Measurements from ENCODE around the gene CCS. TPM values are rescaled to one million over a fixed set of nuclear protein-coding genes. Genes with fewer than 3 reads are reported as not detected.
"Not testable (repeated sequence)": the region's sequence is repeated elsewhere in the genome, so short reads cannot be mapped to it uniquely, and the experiment has no call there.

Gene CCS
- polyA plus RNA-seq (ENCODE audit: insufficient read length in 12 of 12): 10 to 100 TPM in 11 of 12 donors, not detected in 1; 23.2 to 49.3 (median 29.5) TPM
- long read RNA-seq, donor 1, transcript CCS-208 (8 exons, 1,430 nt): major isoform, 7 of 12 reads
- long read RNA-seq, donor 1, partial matches to known transcripts: 0 of 12 reads
- long read RNA-seq, donor 1, other reads (novel, unspliced or antisense): 0 of 12 reads
- long read RNA-seq, donor 2, transcript CCS-208 (8 exons, 1,430 nt): major isoform, 9 of 11 reads
- long read RNA-seq, donor 2, partial matches to known transcripts: 0 of 11 reads
- long read RNA-seq, donor 2, other reads (novel, unspliced or antisense): 0 of 11 reads
- long read RNA-seq, donor 3, partial matches to known transcripts: 0 of 3 reads
- long read RNA-seq, donor 3, other reads (novel, unspliced or antisense): 0 of 3 reads
- long read RNA-seq, donor 4, partial matches to known transcripts: 0 of 3 reads
- long read RNA-seq, donor 4, other reads (novel, unspliced or antisense): 0 of 3 reads
- long read RNA-seq, donor 5: 0 reads
- long read RNA-seq, donor 6, transcript CCS-208 (8 exons, 1,430 nt): major isoform, 6 of 7 reads
- long read RNA-seq, donor 6, partial matches to known transcripts: 0 of 7 reads
- long read RNA-seq, donor 6, other reads (novel, unspliced or antisense): 0 of 7 reads
- long read RNA-seq, donor 7, transcript CCS-208 (8 exons, 1,430 nt): major isoform, 6 of 13 reads
- long read RNA-seq, donor 7, partial matches to known transcripts: 0 of 13 reads
- long read RNA-seq, donor 7, other reads (novel, unspliced or antisense): 0 of 13 reads
- long read RNA-seq, donor 8, transcript CCS-208 (8 exons, 1,430 nt): major isoform, 11 of 21 reads
- long read RNA-seq, donor 8, transcript CCS-205 (7 exons, 1,196 nt): minor isoform, 5 of 21 reads
- long read RNA-seq, donor 8, partial matches to known transcripts: 0 of 21 reads
- long read RNA-seq, donor 8, other reads (novel, unspliced or antisense): 0 of 21 reads
- long read RNA-seq, donor 9, transcript CCS-208 (8 exons, 1,430 nt): major isoform, 6 of 8 reads
- long read RNA-seq, donor 9, partial matches to known transcripts: 0 of 8 reads
- long read RNA-seq, donor 9, other reads (novel, unspliced or antisense): 0 of 8 reads
- long read RNA-seq, donor 10, transcript CCS-208 (8 exons, 1,430 nt): major isoform, 10 of 17 reads
- long read RNA-seq, donor 10, partial matches to known transcripts: 0 of 17 reads
- long read RNA-seq, donor 10, other reads (novel, unspliced or antisense): 0 of 17 reads
- long read RNA-seq, donor 11, transcript CCS-208 (8 exons, 1,430 nt): major isoform, 13 of 18 reads
- long read RNA-seq, donor 11, partial matches to known transcripts: 0 of 18 reads
- long read RNA-seq, donor 11, other reads (novel, unspliced or antisense): 0 of 18 reads

- DNase-seq: peak; percentile 97
These were observed at the start of gene CCS, which contains the start of gene CCDC87 for GRCh38 chr11:66592457-66593302. TSS of gene CCS (plus strand) at chr11:66593185. CDS start at chr11:66593262, 77 bp downstream. TSS of gene CCDC87 (minus strand) at chr11:66593063. CDS start at chr11:66593015, 48 bp downstream.

DNA sequence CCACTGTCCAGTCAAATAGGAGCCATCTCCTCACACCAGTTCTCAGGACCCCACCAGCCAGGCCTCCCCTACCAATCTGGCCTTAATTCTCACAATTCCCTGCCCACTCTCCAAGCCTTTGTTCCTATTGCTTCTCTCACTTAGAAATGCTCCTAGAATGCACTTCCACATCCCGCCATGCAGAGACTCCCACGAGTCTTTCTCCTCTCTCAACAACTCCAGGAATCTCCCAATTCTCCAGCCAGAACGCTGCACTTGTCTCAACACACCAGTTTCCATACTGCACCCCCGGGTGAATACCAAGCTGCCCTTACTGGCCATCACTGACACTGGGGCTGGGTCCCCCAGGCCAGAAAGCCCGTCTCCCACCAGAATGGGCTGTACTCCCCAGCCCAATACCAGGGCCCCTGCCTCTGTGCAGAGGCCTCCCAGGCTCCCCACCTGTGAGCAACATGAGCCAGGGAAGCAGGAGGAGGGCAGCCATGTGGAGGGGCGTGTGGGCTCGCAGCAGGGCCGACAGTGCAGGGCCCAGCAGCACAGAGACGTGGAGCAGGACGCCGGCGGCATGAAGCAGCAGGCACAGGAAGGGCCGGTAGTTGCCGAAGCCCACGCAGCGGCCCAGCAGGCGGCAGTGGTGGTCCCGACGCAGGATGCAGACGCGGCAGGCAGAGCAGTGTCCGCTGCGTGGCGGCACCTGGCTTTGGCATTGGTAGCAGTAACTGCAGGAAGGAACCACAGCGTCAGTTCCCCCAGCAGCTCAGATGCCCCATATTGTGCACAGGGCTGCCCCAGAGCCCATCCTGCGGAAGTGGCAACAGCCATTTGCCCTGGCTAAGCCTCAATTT is 49.5 kb upstream of the CCS start:
- DNase-seq: peak; percentile 50

DNA sequence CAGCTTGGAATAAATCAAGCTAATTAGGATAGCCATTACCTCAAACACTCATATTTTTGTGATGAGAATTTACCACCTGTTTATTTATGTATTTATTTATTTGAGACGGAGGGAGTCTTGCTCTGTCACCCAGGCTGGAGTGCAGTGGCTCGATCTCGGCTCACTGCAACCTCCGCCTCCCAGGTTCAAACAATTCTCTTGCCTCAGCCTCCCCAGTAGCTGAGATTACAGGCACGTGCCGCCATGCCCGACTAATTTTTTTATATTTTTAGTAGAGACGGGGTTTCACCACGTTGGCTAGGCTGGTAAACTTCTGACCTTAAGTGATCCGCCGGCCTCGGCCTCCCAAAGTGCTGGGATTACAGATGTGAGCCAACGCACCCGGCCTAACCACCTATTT is 48.0 kb upstream of the CCS start:
- not testable (repeated sequence) for DNase-seq

DNA sequence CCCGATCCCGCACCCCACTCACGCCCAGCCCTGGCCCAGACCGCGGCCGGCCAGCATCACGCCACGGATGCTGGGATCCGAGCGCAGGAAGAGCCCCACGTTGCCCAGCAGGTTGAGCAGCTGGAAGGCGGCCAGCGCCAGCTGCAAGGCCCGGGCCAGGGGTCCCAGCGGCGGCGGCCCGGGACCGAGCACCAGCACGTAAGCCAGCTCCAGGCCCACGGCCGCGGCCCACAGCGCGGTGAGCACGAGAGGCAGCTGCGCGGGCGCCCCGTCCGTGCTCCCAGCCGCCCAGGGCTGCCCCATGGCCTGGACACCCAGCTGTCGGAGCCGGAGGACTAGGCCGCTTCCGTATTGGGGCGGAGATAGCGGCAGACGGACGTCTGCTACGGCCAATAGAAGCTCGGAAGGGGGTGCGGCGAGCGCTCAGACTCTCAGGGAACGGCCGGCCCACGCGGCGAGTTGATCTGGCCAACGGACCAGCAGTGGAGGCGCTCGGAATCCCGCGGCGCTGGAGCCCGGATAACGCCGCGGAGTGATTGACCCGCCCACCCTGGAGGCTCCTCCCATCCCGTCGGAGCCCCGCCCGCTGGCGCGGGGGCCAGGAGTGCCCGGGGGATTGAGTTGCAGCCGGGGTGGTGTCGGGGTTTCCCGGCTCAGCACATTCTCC is 47.2 kb upstream of the CCS start, which contains the start of gene ZDHHC24:
Gene ZDHHC24, minus strand, starts transcription at position 348 of the 667 bp plus-strand sequence. Its CDS starts 45 bp downstream, at position 303.
- peak; percentile 95 for DNase-seq

DNA sequence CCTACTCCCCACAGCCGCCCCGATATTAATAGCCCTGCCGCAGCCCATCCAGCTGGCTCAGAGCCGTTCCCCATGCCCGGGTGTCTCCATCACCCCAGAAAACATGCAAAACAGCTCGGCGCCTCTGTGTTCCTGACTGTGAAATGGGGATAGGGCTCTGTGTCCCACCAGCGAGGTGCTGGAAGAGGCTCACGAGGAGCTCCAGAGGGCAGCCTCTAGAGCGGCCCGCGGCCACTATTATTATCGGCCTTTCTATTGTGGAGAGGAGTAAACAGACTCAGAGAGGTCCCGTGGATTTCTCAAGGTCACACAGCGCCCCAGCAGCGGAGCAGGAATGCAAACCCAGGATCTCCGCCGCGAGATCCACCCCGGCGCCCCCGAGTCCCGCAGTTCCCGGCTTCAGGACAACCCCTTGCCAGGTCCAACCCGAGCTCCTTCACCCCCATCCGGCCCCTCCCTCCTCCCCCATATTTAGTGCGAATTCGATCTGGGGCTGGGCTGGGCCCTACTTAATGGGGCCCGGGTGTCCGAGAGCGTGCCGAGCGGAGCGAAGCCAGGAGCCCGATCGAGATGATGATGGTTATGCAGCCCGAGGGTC is 46.5 kb upstream of the CCS start, which contains the start of gene ACTN3:
Gene ACTN3, plus strand, starts transcription at position 536 of the 598 bp plus-strand sequence. Its CDS starts 35 bp downstream, at position 571.
- DNase-seq: no peak

- no peak for DNase-seq
These were observed 45.9 kb upstream of the CCS start for GRCh38 chr11:66546966-66547661.

DNA sequence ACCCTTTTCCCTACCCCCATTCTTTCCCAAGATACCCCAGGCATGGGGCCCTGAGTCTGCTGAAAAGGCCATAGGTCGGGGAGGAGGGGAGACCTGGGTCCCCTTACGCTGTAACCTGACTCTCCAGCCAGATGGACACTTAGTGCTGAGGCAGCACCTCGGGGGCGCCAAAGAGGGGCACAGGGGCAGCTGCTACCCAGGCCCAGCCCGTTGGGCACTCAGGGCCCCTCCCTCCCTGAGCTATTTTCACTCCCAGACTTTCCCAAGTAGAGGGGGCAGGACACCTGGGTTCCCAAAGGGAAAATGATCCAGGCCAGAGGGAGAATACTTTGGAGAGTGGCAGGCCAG is 45.3 kb upstream of the CCS start:
- DNase-seq: no peak

GRCh38 chr11:66548041-66548440 is 44.9 kb upstream of the CCS start:
- DNase-seq: no peak

DNA sequence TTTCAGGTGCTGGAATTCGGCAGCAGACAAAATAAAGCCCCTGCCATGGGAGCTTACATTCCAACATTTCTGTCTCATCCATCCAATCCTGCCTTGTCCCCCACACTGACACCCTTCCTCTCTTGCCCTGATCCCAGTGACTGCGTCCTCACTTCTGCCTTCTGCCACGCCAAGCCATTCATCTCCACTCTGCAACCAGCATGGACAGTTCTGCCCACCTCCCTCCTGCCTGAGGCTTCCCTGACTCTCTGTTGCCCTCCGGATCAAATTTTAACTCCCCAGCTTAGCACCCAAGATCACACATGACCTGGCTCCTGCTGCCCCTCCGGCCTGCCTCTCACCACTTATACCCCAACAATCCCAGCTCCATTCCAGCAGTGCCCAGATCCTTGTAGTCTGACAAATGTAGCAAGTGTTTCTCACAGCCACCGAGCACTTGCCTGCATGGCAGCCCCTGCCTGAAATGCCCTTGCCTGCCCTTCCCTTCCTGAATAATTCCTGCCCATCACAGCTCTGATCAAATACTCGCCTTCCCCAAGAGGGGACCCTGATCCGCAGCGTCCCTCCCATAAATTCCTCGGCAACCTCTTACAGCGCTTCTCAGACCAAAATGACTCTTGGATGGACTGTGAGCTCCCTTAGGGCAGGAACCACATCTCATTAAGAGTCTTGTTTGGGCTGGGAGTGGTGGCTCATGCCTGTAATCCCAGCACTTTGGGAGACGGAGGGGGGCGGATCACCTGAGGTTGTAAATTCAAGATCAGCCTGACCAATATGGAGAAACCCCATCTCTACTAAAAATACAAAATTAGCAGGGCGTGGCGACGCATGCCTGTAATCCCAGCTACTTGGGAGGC is 44.0 kb upstream of the CCS start:
- DNase-seq: no peak

- DNase-seq: no peak
These were observed 43.3 kb upstream of the CCS start for GRCh38 chr11:66549696-66550095.

- no peak for DNase-seq
These were observed 42.1 kb upstream of the CCS start for GRCh38 chr11:66550887-66551286.

DNA sequence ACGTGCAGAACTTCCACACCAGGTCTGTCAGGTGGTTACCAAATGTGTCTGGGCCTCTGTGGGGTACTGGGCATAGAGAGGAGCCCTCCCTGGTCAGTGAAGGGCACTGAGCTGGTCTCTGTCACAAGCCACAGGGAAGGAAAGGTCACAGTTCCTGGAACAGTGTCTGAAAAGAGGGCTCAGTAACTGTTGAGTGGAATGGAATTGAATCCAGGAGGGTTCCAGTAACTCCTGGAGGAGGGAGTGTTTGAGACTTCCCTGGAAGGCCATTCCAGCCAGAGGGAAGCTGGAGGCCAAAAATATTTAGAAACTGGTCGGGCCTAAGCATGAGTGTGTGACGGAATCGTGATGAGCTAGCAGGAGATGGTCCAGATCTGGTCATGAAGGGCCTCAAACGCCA is 38.4 kb upstream of the CCS start:
- DNase-seq: no peak

GRCh38 chr11:66555416-66555815 is 37.6 kb upstream of the CCS start:
- no peak for DNase-seq

GRCh38 chr11:66556086-66556485 is 36.9 kb upstream of the CCS start:
- no peak for DNase-seq

DNA sequence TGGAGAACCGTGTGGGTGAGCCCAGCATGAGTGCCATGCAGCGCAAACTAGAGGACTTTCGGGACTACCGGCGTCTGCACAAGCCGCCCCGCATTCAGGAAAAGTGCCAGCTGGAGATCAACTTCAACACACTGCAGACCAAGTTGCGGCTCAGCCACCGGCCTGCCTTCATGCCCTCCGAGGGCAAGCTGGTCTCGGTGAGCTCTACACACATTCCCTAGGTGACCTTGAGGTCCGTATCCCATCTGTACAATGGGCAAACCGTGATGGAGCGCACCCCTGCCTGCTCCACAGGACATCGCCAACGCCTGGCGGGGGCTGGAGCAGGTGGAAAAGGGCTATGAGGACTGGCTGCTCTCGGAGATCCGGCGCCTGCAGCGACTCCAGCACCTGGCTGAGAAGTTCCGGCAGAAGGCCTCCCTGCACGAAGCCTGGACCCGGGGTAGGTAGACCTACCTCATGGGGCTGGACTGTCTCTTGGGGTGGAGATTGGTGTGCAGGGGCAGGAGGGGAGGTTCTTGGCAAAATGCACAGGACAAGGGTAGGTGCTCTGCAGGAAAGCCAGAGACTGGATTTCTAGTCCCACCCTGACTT is 35.2 kb upstream of the CCS start:
- no peak for DNase-seq

DNA sequence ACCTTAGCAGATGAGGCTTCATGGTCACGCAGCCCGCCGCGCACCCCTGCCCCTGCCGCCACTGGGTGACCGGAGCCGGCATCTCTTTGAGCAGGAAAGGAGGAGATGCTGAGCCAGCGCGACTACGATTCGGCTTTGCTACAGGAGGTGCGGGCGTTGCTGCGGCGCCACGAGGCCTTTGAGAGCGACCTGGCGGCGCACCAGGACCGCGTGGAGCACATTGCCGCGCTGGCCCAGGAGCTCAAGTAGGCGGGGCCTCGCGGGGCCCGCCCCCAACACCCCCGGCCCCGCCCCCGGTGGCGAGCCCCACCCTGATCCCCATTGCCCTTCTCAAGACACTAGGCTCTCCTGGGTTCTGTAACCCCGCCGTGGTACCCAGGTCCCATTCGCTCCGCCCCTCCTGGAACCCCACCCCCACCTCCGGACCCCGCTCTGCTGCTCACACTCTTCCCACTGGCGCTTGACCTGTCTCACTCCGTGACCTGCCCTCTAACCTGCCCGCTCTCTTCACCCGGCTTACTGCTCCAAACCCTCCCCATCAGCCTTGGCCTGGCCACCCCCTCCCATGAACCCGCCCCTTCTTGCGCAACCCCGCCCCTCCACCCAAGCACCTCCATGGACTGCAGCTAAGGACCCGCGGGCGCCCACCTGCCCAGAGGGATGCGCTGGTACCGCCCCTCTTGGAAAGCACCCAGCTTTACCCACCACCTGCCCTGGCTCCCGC is 33.7 kb upstream of the CCS start:
- no peak for DNase-seq
